ENCODE measurements around the gene GPR37L1. TPM values are rescaled to one million over a fixed set of nuclear protein-coding genes. Genes with fewer than 3 reads are reported as not detected.

The GPR37L1 gene
- total and polyA plus RNA-seq, 12 donors, result 0.03 to 0.20 (median 0.05) TPM; not detected in 7

GRCh38 chr1:202159534-202160371, 37.0 kb downstream of the GPR37L1 start:
- no peak for TF ChIP-seq CTCF (IDR thresholded peaks at IDR 0.05)
- Histone ChIP-seq H3K27ac (peak overlapping the region in 4 of 10 donors; percentile 9 to 93 (median 54)), H3K4me3 (peak overlapping the region in 5 of 10 donors; percentile 8 to 61 (median 18)), H3K27me3 (no peaks in the 10 kb centered on the region), H3K9me3 (no peaks in the 10 kb centered on the region), H3K36me3 (no peaks in the 10 kb centered on the region), H3K4me1 (peaks cover 0 to 53% (median 6%) of the 10 kb centered on the region in 9 donors)
- ATAC-seq, result peak in 1 of 8 donors; percentile 29
- DNase-seq, result no peak
- intact Hi-C loops (cut with DNase I), result no loop called here
- 75 to 87% methylated on average over 16 of the region's 16 CpGs for WGBS, 2 donors

- WGBS, 2 donors, result 78% methylated on average over 17 of the region's 17 CpGs
- peak in 4 of 8 donors; percentile 11 to 43 (median 36) for ATAC-seq
- DNase-seq, result no peak
- peak in 2 of 9 donors; percentile 18 to 48 for TF ChIP-seq CTCF (IDR thresholded peaks at IDR 0.05)
- Histone ChIP-seq H3K27ac (peak within 1 kb of the TSS in 4 of 10 donors; percentile 9 to 93 (median 54)), H3K36me3 (no peaks in the 10 kb centered on the region), H3K9me3 (no peaks in the 10 kb centered on the region), H3K4me3 (peak within 1 kb of the TSS in 5 of 10 donors; percentile 8 to 61 (median 18)), H3K4me1 (peaks cover 0 to 50% (median under 1%) of the 10 kb centered on the region in 9 donors), H3K27me3 (no peaks in the 10 kb centered on the region)
- intact Hi-C loops (cut with DNase I), result no loop called here
Measured at GRCh38 chr1:202160377-202160940, 37.7 kb downstream of the GPR37L1 start, which contains the start of gene PTPN7. Gene PTPN7 (minus strand): TSS chr1:202160602. CDS start chr1:202159402, 1,200 bp downstream.

GRCh38 chr1:202161151-202162046, 38.7 kb downstream of the GPR37L1 start:
- H3K27ac ChIP-seq, result peak overlapping the region in 2 of 10 donors; percentile 70 to 93
- 79 to 80% methylated on average over 22 of the region's 22 CpGs for WGBS, 2 donors
- DNase-seq, result no peak
- intact Hi-C loops (cut with DNase I), result no loop called here
- no peaks in the 10 kb centered on the region for H3K36me3 ChIP-seq
- H3K4me1 ChIP-seq, result peaks cover 0 to 47% (median 0%) of the 10 kb centered on the region in 9 donors
- no peaks in the 10 kb centered on the region for H3K27me3 ChIP-seq
- no peak for TF ChIP-seq CTCF (IDR thresholded peaks at IDR 0.05)
- ATAC-seq, result peak in 1 of 8 donors; percentile 14
- H3K9me3 ChIP-seq, result no peaks in the 10 kb centered on the region
- H3K4me3 ChIP-seq, result peak overlapping the region in 1 of 10 donors; percentile 61

GRCh38 chr1:202162047-202162417, 39.3 kb downstream of the GPR37L1 start:
- intact Hi-C loops (cut with DNase I), result no loop called here
- Histone ChIP-seq H3K27me3 (no peaks in the 10 kb centered on the region), H3K27ac (peak overlapping the region in 2 of 10 donors; percentile 30 to 93), H3K36me3 (no peaks in the 10 kb centered on the region), H3K9me3 (no peaks in the 10 kb centered on the region), H3K4me1 (peaks cover 0 to 47% (median 0%) of the 10 kb centered on the region in 9 donors), H3K4me3 (peak overlapping the region in 1 of 10 donors; percentile 61)
- no peak for TF ChIP-seq CTCF (IDR thresholded peaks at IDR 0.05)
- DNase-seq, result no peak
- ATAC-seq, result peak in 1 of 8 donors; percentile 6
- 69 to 74% methylated on average over 4 of the region's 4 CpGs for WGBS, 2 donors
